ENCODE data around the gene ADNP.

The ADNP gene

GRCh38 chr20:50850721-50851286 is 80.4 kb downstream of the ADNP start:
- TF ChIP-seq EZH2phosphoT487 (IDR thresholded peaks at IDR 0.05; ENCODE audit: borderline replicate concordance) (no peak), CTCF (conservative IDR thresholded peaks at IDR 0.05; ENCODE audit: low read length) (no peak; the same call in 1 of the 2 replicates)
- H3K9me3 ChIP-seq (ENCODE audit: insufficient read depth, low read depth, low read length) = no peaks in the 10 kb centered on the region
- H3K9me2 ChIP-seq (replicated peaks; ENCODE audit: low read depth, low read length) = no peaks in the 10 kb centered on the region
- no peak overlapping the region for H2AFZ ChIP-seq (ENCODE audit: low read length)
- H3K79me2 ChIP-seq (ENCODE audit: insufficient read depth, low read length) = no peaks in the 10 kb centered on the region
- H3K36me3 ChIP-seq (ENCODE audit: insufficient read depth, low read length) = no peaks in the 10 kb centered on the region
- H4K20me1 ChIP-seq (ENCODE audit: insufficient read depth, low read length, poor library complexity, severe bottlenecking) = no peaks in the 10 kb centered on the region
- no peak overlapping the region for H3K9ac ChIP-seq (ENCODE audit: low read depth, low read length, poor library complexity, severe bottlenecking)
- H3K4me1 ChIP-seq (ENCODE audit: insufficient read depth, low read length, poor library complexity, severe bottlenecking) = peaks cover 6% of the 10 kb centered on the region
- no peaks in the 10 kb centered on the region for H3K27me3 ChIP-seq (ENCODE audit: insufficient read depth, low read length, poor library complexity, severe bottlenecking)
- H3F3A ChIP-seq (ENCODE audit: low read depth) = no peaks in the 10 kb centered on the region
- no peak overlapping the region for H3K4me3 ChIP-seq (ENCODE audit: low read length, poor library complexity, severe bottlenecking)
- H3K4me2 ChIP-seq (ENCODE audit: low read depth, low read length, poor library complexity, severe bottlenecking) = no peak overlapping the region

GRCh38 chr20:50848846-50849673 is 82.2 kb downstream of the ADNP start:
- Histone ChIP-seq H3K79me2 (ENCODE audit: insufficient read depth, low read length) (no peaks in the 10 kb centered on the region), H2AFZ (ENCODE audit: low read length) (no peak overlapping the region), H3K9ac (ENCODE audit: low read depth, low read length, poor library complexity, severe bottlenecking) (no peak overlapping the region), H3K27me3 (ENCODE audit: insufficient read depth, low read length, poor library complexity, severe bottlenecking) (no peaks in the 10 kb centered on the region), H3K4me2 (ENCODE audit: low read depth, low read length, poor library complexity, severe bottlenecking) (no peak overlapping the region), H3K9me2 (replicated peaks; ENCODE audit: low read depth, low read length) (no peaks in the 10 kb centered on the region), H3K9me3 (ENCODE audit: insufficient read depth, low read depth, low read length) (no peaks in the 10 kb centered on the region), H3K4me1 (ENCODE audit: insufficient read depth, low read length, poor library complexity, severe bottlenecking) (peaks cover 6% of the 10 kb centered on the region), H3K36me3 (ENCODE audit: insufficient read depth, low read length) (no peaks in the 10 kb centered on the region), H3K4me3 (ENCODE audit: low read length, poor library complexity, severe bottlenecking) (no peak overlapping the region), H3F3A (ENCODE audit: low read depth) (no peaks in the 10 kb centered on the region), H4K20me1 (ENCODE audit: insufficient read depth, low read length, poor library complexity, severe bottlenecking) (no peaks in the 10 kb centered on the region)
- no peak for TF ChIP-seq EZH2phosphoT487 (IDR thresholded peaks at IDR 0.05; ENCODE audit: borderline replicate concordance)

GRCh38 chr20:50848341-50848808 is 82.9 kb downstream of the ADNP start:
- no peak overlapping the region for H3K9ac ChIP-seq (ENCODE audit: low read depth, low read length, poor library complexity, severe bottlenecking)
- H3K4me1 ChIP-seq (ENCODE audit: insufficient read depth, low read length, poor library complexity, severe bottlenecking) = peaks cover 6% of the 10 kb centered on the region
- no peaks in the 10 kb centered on the region for H3K9me2 ChIP-seq (replicated peaks; ENCODE audit: low read depth, low read length)
- no peaks in the 10 kb centered on the region for H3K9me3 ChIP-seq (ENCODE audit: insufficient read depth, low read depth, low read length)
- H3K4me3 ChIP-seq (ENCODE audit: low read length, poor library complexity, severe bottlenecking) = no peak overlapping the region
- no peaks in the 10 kb centered on the region for H3K79me2 ChIP-seq (ENCODE audit: insufficient read depth, low read length)
- no peaks in the 10 kb centered on the region for H3K27me3 ChIP-seq (ENCODE audit: insufficient read depth, low read length, poor library complexity, severe bottlenecking)
- H2AFZ ChIP-seq (ENCODE audit: low read length) = no peak overlapping the region
- no peaks in the 10 kb centered on the region for H3K36me3 ChIP-seq (ENCODE audit: insufficient read depth, low read length)
- no peak for TF ChIP-seq EZH2phosphoT487 (IDR thresholded peaks at IDR 0.05; ENCODE audit: borderline replicate concordance)
- no peak for TF ChIP-seq CTCF (conservative IDR thresholded peaks at IDR 0.05; ENCODE audit: low read length)
- H3K4me2 ChIP-seq (ENCODE audit: low read depth, low read length, poor library complexity, severe bottlenecking) = no peak overlapping the region
- no peaks in the 10 kb centered on the region for H4K20me1 ChIP-seq (ENCODE audit: insufficient read depth, low read length, poor library complexity, severe bottlenecking)
- no peaks in the 10 kb centered on the region for H3F3A ChIP-seq (ENCODE audit: low read depth)

All from Loucy (cell line).